AG10803 (cell line): ENCODE data around the gene PAX9.
"Not testable (repeated sequence)": the region's sequence is repeated elsewhere in the genome, so short reads cannot be mapped to it uniquely, and the experiment has no call there.

Experiments
- DNase-seq: peaks from one replicate; pipeline ENCODE4 v3.0.0; 2010; ENCODE audit warnings: low read depth
- H3K4me3 ChIP-seq: 2 replicates; pipeline ENCODE4 v1.5.1; 2011; ENCODE audit warnings: mild to moderate bottlenecking, low read length, control low read depth
- CTCF ChIP-seq: conservative IDR thresholded peaks from 2 replicates; pipeline ENCODE4 v1.5.1; 2011; ENCODE audit warnings: mild to moderate bottlenecking, low read length, control low read depth, inconsistent platforms

PAX9 gene

GRCh38 chr14:36674659-36675058, 13.0 kb downstream of the PAX9 start:
- no peak overlapping the region for H3K4me3 ChIP-seq
- DNase-seq = no peak
- TF ChIP-seq CTCF = no peak

GRCh38 chr14:36675581-36675980, 13.9 kb downstream of the PAX9 start:
- no peak overlapping the region for H3K4me3 ChIP-seq
- no peak for TF ChIP-seq CTCF

DNA sequence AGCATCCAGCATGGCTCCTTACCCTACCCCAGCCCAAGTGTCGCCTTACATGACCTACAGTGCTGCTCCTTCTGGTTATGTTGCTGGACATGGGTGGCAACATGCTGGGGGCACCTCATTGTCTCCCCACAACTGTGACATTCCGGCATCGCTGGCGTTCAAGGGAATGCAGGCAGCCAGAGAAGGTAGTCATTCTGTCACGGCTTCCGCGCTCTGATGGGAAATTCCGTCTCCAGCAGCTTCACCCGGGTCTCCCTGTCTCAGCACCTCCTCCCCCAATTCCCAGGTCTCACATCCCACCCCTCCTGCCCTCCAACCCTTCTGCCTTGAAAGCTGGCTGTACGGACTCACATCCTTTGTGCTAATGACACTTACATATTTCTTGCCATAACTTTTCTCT, 14.6 kb downstream of the PAX9 start:
- no peak for DNase-seq
- no peak overlapping the region for H3K4me3 ChIP-seq
- TF ChIP-seq CTCF = no peak

More at GRCh38 chr14:36675581-36675980, 13.9 kb downstream of the PAX9 start:
- no peak for DNase-seq

- no peak overlapping the region for H3K4me3 ChIP-seq
- no peak for TF ChIP-seq CTCF
- no peak for DNase-seq
Measured at GRCh38 chr14:36682338-36682737, 20.7 kb downstream of the PAX9 start.

- H3K4me3 ChIP-seq = no peak overlapping the region
- no peak for DNase-seq
- no peak for TF ChIP-seq CTCF
Measured at GRCh38 chr14:36683083-36683724, 21.5 kb downstream of the PAX9 start.

GRCh38 chr14:36684946-36685345, 23.3 kb downstream of the PAX9 start:
- DNase-seq = no peak
- no peak for TF ChIP-seq CTCF
- H3K4me3 ChIP-seq = no peak overlapping the region

DNA sequence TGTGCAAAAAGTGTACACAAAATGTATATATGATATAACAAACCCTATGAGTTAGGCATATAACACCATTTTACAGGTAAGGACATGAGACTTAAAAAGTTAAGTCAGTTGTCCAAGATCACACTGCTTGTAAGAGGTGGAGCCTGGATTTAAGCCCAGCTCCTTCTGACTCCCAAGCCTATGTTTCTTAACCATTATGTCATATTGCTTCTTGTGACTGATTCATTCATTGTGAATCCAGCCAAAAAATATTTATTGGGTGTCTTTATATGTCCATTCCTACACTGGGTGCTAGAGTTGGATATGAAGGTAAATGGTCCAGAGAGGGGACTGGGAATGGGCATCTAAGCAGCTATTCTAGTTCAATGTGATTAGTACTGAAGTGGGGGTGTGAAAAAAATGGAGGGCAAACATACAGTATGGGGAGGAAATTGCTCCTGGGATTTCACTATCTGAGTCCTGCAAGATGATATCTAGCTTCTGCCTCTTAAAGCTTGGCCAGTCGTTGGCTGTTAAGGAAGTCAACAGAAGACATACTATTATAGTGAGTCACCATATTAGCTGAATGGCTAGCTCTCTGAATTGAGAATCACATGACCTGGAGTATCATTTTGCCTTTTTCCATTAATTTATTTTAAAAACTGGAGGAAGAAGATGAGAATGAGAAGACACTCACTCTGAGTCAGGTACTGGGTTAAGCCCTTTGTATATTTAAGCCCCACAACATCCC, 28.8 kb downstream of the PAX9 start:
- no peak for TF ChIP-seq CTCF
- no peak overlapping the region for H3K4me3 ChIP-seq
- DNase-seq = no peak

DNA sequence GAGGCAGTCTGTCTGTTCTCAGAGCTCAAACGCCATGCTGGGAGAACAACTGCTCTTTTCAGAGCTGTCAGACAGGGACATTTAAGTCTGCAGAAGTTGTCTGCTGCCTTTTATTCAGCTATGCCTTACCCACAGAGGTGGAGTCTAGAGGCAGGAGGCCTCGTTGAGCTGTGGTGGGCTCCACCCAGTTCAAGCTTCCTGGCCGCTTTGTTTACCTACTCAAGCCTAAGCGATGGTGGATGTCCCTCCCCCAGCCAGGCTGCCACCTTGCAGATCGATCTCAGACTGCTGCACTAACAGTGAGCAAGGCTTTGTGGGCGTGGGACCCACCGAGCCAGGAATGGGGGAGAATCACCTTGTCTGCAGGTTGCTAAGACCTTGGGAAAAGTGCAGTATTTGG, 37.8 kb downstream of the PAX9 start:
- DNase-seq, H3K4me3 ChIP-seq: not testable (repeated sequence)
